ENCODE results near the gene PSTPIP1. TPM values are rescaled to one million over a fixed set of nuclear protein-coding genes. Genes with fewer than 3 reads are reported as not detected.
A peak's percentile ranks its signal among the peaks of the same experiment; 100 is the strongest.

Gene PSTPIP1
- polyA plus RNA-seq, 2 of the 4 experiments (the other 2 are of a cell fraction): not detected

DNA sequence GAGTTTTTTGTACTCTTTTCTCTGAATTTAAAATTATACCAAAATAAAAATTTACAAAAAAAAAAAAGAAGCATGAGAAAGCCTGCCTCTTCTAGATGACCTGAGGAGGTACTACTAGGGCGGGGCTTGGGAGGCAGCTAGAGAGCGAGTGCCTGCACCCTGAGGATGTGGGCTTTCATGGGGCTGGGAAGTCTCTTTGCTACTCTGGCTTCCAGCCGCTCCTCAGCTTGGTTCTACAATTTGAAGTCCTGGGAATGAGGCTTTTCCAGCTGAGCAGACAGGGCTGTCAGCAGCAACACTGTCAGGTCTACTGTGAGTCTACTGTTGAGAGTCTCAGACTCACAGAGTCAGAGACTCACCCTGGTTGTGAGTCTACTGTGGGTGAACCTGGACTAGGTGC is 8.2 kb upstream of the PSTPIP1 start:
- no peak for ATAC-seq
- CTCF ChIA-PET: interaction anchor here (0.7 to 1.4 kb wide), 5 partner anchors 14 to 209 kb away, joined by 3 read pairs; no protein-coding TSS in a partner anchor

GRCh38 chr15:76987276-76987675 is 7.7 kb upstream of the PSTPIP1 start:
- 89% methylated on average over 5 of the region's 6 CpGs for WGBS (ENCODE audit: missing lambda C conversion rate)
- FAIRE-seq (no peak), DNase-seq (ENCODE audit: low read depth in 1 of 2, low spot score in 1 of 2) (no peak), ATAC-seq (no peak)
- ChIA-PET CTCF (interaction anchor here (0.7 to 1.4 kb wide), 5 partner anchors 14 to 210 kb away, joined by 3 to 4 read pairs (median 3); no protein-coding TSS in a partner anchor), POLR2A (no interaction called here)
- Histone ChIP-seq H3K4me2 (no peak overlapping the region), H3K9me3 (no peaks in the 10 kb centered on the region), H3K4me1 (no peaks in the 10 kb centered on the region), H3K27ac (no peak overlapping the region), H3K4me3 (no peak overlapping the region)
- TF ChIP-seq PHF8 (IDR thresholded peaks at IDR 0.05; ENCODE audit: borderline replicate concordance, low read depth) (no peak), HDAC2 (IDR thresholded peaks at IDR 0.05) (no peak), CEBPB (IDR thresholded peaks at IDR 0.05) (no peak)

More for the DNA sequence above, 8.2 kb upstream of the PSTPIP1 start:
- 74% methylated on average over 3 of the region's 3 CpGs for WGBS (ENCODE audit: missing lambda C conversion rate)
- DNase-seq (ENCODE audit: low read depth in 1 of 2, low spot score in 1 of 2) (no peak), FAIRE-seq (no peak)
- no peak for TF ChIP-seq HEYL (CRISPR knock-in tag; IDR thresholded peaks at IDR 0.05)
- no peak for TF ChIP-seq MYC (IDR thresholded peaks at IDR 0.05; ENCODE audit: borderline replicate concordance, low read length)
- no peak for TF ChIP-seq ATOH8 (CRISPR knock-in tag; IDR thresholded peaks at IDR 0.05; ENCODE audit: low read depth)
- H3K27ac ChIP-seq: no peak overlapping the region
- H3K9me3 ChIP-seq: no peaks in the 10 kb centered on the region
- no peak overlapping the region for H3K4me2 ChIP-seq
- POLR2A ChIA-PET: no interaction called here
- H3K4me1 ChIP-seq: no peaks in the 10 kb centered on the region
- H3K4me3 ChIP-seq: no peak overlapping the region

DNA sequence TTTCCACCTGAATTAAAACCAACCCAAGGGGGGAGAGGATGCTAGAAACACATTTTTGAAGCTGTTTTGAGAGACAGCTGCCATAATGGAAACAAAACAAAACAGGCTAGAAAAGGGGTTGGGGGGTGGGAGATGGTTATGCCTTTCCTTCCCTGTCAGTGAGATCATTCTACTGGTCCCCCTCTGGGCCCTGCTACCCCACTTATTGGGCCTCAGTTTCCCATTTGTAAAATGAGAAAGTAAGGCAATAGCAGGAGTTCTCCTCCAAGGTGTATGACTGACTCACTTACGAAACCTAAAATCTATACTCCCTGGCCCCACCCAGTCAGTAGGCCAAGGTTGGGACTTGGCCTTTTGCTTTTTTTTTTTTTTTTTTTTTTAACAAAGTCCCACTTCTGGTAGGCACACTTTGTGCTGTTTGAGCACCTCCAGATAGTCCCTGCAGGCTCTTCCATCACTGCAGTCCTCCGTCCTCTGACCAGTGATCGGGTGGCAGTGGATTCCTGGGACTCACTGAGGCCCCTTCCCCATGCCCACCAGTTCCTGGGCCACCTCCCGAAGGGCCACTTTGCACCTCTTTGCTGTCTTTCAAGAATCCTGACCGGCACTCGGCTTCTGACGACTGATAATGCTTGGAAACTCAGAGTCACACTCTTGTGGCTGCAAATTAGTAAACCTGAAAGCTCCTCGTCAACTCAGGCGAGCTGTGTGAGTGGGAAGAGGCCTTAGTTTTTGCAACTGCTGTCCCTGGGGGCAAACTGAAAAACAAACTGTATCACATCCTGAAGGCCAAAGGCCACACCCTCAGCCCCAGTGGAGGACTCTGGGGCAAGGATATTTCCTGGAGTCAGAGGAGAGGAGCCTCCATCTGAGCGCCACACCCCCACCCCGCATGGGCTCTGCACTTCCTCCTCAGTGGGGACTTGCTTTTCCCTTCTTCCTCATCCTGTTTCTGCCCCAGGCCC is 6.7 kb upstream of the PSTPIP1 start:
- WGBS (ENCODE audit: missing lambda C conversion rate): 77% methylated on average over 11 of the region's 11 CpGs
- ATAC-seq (peak in 1 of 2 experiments; percentile 29; a peak in 1 of 6 replicates), FAIRE-seq (no peak), DNase-seq (ENCODE audit: low read depth in 1 of 2, low spot score in 1 of 2) (no peak)
- POLR2A ChIA-PET: no interaction called here
- no peak for TF ChIP-seq ATOH8 (CRISPR knock-in tag; IDR thresholded peaks at IDR 0.05; ENCODE audit: low read depth)
- TF ChIP-seq FOSL2 (IDR thresholded peaks at IDR 0.05): no peak
- TF ChIP-seq FOSL2 (CRISPR knock-in tag; IDR thresholded peaks at IDR 0.05): no peak
- no peak for TF ChIP-seq JUN (IDR thresholded peaks at IDR 0.05)
- no peak for TF ChIP-seq HES2 (IDR thresholded peaks at IDR 0.05)
- TF ChIP-seq HOXB5 (CRISPR knock-in tag; IDR thresholded peaks at IDR 0.05): no peak
- no peak for TF ChIP-seq FOXS1 (CRISPR knock-in tag; IDR thresholded peaks at IDR 0.05)
- Histone ChIP-seq H3K9me3 (no peaks in the 10 kb centered on the region), H3K27ac (no peak overlapping the region), H3K4me2 (no peak overlapping the region), H3K4me3 (no peak overlapping the region), H3K4me1 (no peaks in the 10 kb centered on the region)
- CTCF ChIA-PET: interaction anchor here (1.0 to 1.1 kb wide), 2 partner anchors 13 to 15 kb away, joined by 3 to 4 read pairs; no protein-coding TSS in a partner anchor

GRCh38 chr15:76988867-76989780 is 5.8 kb upstream of the PSTPIP1 start:
- ChIA-PET POLR2A (no interaction called here), CTCF (interaction anchor here (0.6 to 1.0 kb wide), 3 partner anchors 37 to 829 kb away, joined by 3 read pairs; no protein-coding TSS in a partner anchor)
- no peak for FAIRE-seq
- no peak overlapping the region for H3K4me2 ChIP-seq
- no peak for ATAC-seq
- no peaks in the 10 kb centered on the region for H3K9me3 ChIP-seq
- H3K4me3 ChIP-seq: no peak overlapping the region
- no peak for TF ChIP-seq CHD4 (IDR thresholded peaks at IDR 0.05; ENCODE audit: borderline replicate concordance)
- no peak for TF ChIP-seq BHLHE40 (IDR thresholded peaks at IDR 0.05; ENCODE audit: low read depth, low read length)
- no peak for TF ChIP-seq ESRRA (IDR thresholded peaks at IDR 0.05; ENCODE audit: borderline replicate concordance, low read length)
- no peak for TF ChIP-seq RNF2 (IDR thresholded peaks at IDR 0.05; ENCODE audit: borderline replicate concordance, low read depth)
- TF ChIP-seq ATOH8 (CRISPR knock-in tag; IDR thresholded peaks at IDR 0.05; ENCODE audit: low read depth): no peak
- WGBS (ENCODE audit: missing lambda C conversion rate): 91% methylated on average over 12 of the region's 12 CpGs
- H3K27ac ChIP-seq: no peak overlapping the region
- DNase-seq (ENCODE audit: low read depth in 1 of 2, low spot score in 1 of 2): no peak
- peaks cover 4% of the 10 kb centered on the region; the same call in 2 of the 3 replicates for H3K4me1 ChIP-seq
